Measurements from ENCODE around the gene IMPG2. TPM values are rescaled to one million over a fixed set of nuclear protein-coding genes. Genes with fewer than 3 reads are reported as not detected.

The IMPG2 gene
- total RNA-seq, 1 donor from 2014 or later: 0.29 TPM

- CTCF ChIA-PET: no interaction called here
- TF ChIP-seq CTCF (IDR thresholded peaks at IDR 0.05): no peak
- H3K27me3 Mint-ChIP-seq: peaks cover 4% of the 10 kb centered on the region
- DNase-seq (no peak), ATAC-seq (ENCODE audit: low read depth) (no peak)
- POLR2A ChIA-PET: no interaction called here
- intact Hi-C loops (cut with micrococcal nuclease): no loop called here
- H3K9me3 Mint-ChIP-seq: peaks cover 2% of the 10 kb centered on the region
- H3K4me3 Mint-ChIP-seq: no peak overlapping the region
- no peaks in the 10 kb centered on the region for H3K4me1 Mint-ChIP-seq
- no peak overlapping the region for H3K27ac Mint-ChIP-seq
- no peaks in the 10 kb centered on the region for H3K36me3 Mint-ChIP-seq (ENCODE audit: low read depth)
Observed at GRCh38 chr3:101185341-101185740, 135.0 kb downstream of the IMPG2 start.

GRCh38 chr3:101184111-101184510 is 136.3 kb downstream of the IMPG2 start:
- POLR2A ChIA-PET: no interaction called here
- no peak for TF ChIP-seq CTCF (IDR thresholded peaks at IDR 0.05)
- CTCF ChIA-PET: no interaction called here
- Mint-ChIP-seq H3K9me3 (peaks cover 2% of the 10 kb centered on the region), H3K27ac (no peak overlapping the region), H3K27me3 (peaks cover 4% of the 10 kb centered on the region), H3K36me3 (ENCODE audit: low read depth) (no peaks in the 10 kb centered on the region), H3K4me3 (no peak overlapping the region), H3K4me1 (no peaks in the 10 kb centered on the region)
- DNase-seq (no peak), ATAC-seq (ENCODE audit: low read depth) (no peak)
- intact Hi-C loops (cut with micrococcal nuclease): no loop called here

GRCh38 chr3:101183151-101183550 is 137.2 kb downstream of the IMPG2 start:
- no peak overlapping the region for H3K27ac Mint-ChIP-seq
- POLR2A ChIA-PET: no interaction called here

GRCh38 chr3:101182734-101183133 is 137.6 kb downstream of the IMPG2 start:
- Mint-ChIP-seq H3K27me3 (no peaks in the 10 kb centered on the region), H3K4me1 (no peaks in the 10 kb centered on the region), H3K27ac (no peak overlapping the region), H3K4me3 (no peak overlapping the region), H3K36me3 (ENCODE audit: low read depth) (no peaks in the 10 kb centered on the region), H3K9me3 (no peaks in the 10 kb centered on the region)
- intact Hi-C loops (cut with micrococcal nuclease): no loop called here
- ChIA-PET POLR2A (no interaction called here), CTCF (no interaction called here)
- TF ChIP-seq CTCF (IDR thresholded peaks at IDR 0.05): no peak
- DNase-seq (no peak), ATAC-seq (ENCODE audit: low read depth) (no peak)

More at GRCh38 chr3:101183151-101183550, 137.2 kb downstream of the IMPG2 start:
- no peaks in the 10 kb centered on the region for H3K4me1 Mint-ChIP-seq
- no peak for ATAC-seq (ENCODE audit: low read depth)
- H3K27me3 Mint-ChIP-seq: no peaks in the 10 kb centered on the region
- CTCF ChIA-PET: no interaction called here
- no peak for DNase-seq
- H3K36me3 Mint-ChIP-seq (ENCODE audit: low read depth): no peaks in the 10 kb centered on the region
- peaks cover 1% of the 10 kb centered on the region for H3K9me3 Mint-ChIP-seq
- H3K4me3 Mint-ChIP-seq: no peak overlapping the region
- intact Hi-C loops (cut with micrococcal nuclease): no loop called here
- TF ChIP-seq CTCF (IDR thresholded peaks at IDR 0.05): no peak

- Mint-ChIP-seq H3K36me3 (ENCODE audit: low read depth) (no peaks in the 10 kb centered on the region), H3K4me3 (no peak overlapping the region), H3K9me3 (no peaks in the 10 kb centered on the region), H3K27ac (no peak overlapping the region), H3K27me3 (no peaks in the 10 kb centered on the region), H3K4me1 (no peaks in the 10 kb centered on the region)
- DNase-seq: no peak
- no peak for ATAC-seq (ENCODE audit: low read depth)
- no peak for TF ChIP-seq CTCF (IDR thresholded peaks at IDR 0.05)
- intact Hi-C loops (cut with micrococcal nuclease): no loop called here
- ChIA-PET CTCF (no interaction called here), POLR2A (no interaction called here)
Observed at GRCh38 chr3:101181801-101182200, 138.6 kb downstream of the IMPG2 start.
